ENCODE measurements around the gene PUM1.
A peak's percentile ranks its signal among the peaks of the same experiment; 100 is the strongest.

The PUM1 gene

DNA sequence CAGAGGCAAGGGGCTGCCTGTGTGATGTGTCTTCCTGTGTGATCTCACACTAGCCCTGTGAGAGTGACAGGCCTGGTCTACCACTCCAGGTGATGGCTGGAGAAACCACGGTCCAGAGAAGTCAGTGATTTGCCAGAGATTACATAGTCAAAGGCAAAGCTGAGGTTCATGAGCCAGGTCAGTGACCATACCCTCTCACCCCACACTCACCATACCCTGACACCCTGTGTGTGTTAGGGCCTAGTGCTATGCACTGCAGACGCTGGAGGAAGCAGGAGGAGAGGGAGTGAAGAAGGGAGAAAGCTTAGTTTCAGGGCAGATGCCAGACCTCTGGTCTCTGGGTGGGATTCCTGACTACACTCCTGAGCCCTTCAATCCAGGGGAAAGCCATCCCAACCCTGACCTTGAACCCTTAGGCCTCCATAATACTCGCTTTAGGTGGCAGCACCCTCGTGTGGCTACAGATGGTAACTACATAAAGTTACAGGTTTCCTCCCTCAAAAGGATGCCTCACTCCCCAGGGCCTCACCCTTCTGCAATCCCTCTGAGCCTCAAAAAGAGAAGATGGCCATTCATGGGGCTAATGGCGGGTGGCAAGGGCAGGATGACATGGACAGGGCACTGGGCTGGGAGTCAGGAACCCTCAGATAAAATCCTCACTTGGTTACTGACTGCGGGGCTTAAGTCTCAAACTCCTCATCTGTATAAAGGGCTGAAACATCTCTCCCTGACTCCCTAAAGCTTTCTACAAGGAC, 136.2 kb downstream of the PUM1 start:
- peak; percentile 27 to 46 for DNase-seq (ENCODE audit: low read depth in 2 of 2)

DNA sequence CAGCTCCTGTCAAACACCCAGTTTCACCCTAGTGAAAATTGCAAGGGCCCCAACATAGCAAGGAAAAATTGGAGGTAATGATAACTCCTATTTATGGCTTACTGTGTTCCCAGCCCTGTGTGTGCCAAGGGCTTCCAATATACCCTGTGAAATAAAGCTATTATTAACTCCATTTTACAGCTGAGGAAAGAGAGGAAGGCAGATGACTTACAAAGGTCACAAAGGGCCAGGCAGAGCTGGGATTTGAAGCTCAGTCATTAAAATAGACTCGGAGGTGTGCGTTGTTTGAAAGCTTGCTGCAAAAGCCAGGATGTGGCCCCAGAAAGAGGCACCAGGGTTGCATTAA, 136.8 kb downstream of the PUM1 start:
- DNase-seq (ENCODE audit: low read depth in 2 of 2), result no peak

DNA sequence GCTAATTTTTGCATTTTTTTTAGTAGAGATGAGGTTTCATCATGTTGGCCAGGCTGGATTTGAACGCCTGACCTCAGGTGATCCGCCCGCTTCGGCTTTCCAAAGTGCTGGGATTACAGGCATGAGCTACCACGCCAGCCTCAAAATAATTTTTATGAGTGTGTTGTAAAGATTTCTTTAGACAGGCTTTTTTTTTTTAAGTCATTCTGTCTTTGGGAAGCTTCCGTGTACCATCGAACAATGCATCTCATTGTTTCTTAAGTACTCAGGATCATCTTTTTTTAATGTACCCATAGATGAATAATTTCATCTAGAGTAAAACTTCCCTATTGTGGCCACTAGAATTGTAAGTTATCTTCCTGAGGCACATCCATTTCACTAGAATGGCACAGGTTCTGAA, 137.3 kb downstream of the PUM1 start:
- DNase-seq (ENCODE audit: low read depth in 2 of 2), result no peak

DNA sequence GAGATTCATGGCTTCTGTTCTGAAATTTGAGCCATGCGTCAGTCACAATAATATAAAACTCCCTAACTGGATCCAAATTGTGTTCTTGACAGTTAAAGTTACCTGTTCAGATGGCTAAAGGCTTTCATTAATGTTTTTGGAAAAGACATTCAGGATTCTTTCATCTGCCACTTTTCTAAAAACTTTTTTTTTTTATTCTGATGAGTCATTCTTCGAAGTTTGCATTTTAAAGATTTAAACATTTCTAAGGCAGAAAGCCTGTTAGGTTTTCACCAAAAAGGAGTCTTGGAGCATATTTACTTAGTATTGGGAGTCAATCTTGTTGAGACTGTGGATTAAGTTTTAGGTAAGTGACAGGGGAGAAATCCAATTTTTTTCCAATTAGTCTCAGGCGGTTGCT, 138.1 kb downstream of the PUM1 start:
- no peak for DNase-seq (ENCODE audit: low read depth in 2 of 2)

DNA sequence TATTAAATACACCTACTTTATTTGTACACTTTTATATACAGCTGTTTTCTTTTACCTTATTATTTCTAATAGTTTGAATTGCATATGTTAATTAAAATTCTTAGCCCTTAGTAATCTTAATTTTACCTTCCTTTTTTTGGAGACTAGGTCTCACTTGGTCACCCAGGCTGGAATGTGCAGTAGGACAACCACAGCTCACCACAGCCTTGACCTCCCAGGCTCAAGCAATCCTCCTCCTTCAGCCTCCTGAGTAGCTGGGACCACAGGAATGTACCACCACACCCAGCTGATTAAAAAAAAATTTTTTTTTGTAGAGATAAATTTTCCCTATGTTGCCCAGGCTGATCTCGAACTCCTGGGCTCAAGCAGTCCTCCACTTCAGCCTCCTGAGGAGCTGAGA, 141.9 kb downstream of the PUM1 start:
- no peak for DNase-seq (ENCODE audit: low read depth in 2 of 2)

DNA sequence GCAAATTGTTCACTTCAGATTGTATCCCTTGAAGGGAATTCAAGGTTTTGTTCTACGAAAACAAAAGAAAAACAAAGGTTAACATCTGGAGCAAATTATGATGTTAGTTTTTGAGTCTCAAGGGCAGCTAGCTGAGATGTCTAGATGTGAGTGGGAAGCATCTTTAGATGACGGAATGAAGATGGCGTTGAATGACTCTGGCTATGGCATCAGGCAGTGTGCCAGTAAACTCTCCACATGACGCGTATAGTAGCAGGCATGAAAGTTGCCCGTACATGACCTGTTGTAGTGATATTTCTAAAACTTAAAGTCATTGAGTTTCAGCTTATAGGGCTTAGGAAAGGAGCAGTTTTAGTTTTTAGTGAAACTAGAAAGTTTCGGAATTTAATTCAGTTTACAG, 144.7 kb downstream of the PUM1 start:
- DNase-seq (ENCODE audit: low read depth in 2 of 2), result no peak

DNA sequence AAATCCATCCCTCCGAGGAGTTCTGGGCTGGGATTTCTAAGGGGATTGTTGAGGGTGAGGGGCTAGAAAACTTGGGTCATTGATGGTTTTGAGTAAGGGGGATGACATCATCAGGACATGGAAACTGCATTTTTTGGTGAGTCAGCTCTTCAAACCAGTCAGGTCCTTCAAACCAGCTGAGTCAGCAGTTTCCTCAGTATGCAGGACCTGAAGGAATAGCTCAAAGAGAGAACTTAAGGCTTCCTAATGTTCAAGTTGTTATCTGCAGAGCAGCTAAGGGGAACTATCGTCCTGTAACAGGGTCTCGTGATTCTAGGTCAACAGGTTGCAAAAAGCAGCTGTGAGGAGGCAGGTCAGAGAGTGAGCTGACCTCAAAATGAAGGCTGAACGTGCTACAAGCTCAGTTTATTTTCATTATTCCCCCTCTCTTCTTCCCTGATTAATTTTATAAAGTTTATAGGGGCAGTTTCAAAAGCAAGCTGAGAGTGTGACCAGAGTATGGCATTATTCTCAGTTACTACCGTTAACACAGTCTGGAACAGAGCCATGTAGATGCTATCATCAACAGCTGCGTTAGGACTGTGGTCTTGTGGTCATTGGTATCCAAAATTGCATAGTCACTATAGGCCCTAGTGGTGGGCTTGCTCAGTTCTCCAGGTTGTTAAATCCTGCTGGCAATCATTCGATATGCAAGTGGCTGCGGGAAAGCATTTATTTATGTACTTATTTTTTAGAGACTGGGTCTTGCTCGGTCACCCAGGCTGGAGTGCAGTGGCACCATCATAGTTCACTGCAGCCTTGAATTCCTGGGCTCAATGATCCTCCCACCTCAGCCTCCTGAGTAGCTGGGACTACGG, 146.3 kb downstream of the PUM1 start:
- no peak for DNase-seq (ENCODE audit: low read depth in 2 of 2)

DNA sequence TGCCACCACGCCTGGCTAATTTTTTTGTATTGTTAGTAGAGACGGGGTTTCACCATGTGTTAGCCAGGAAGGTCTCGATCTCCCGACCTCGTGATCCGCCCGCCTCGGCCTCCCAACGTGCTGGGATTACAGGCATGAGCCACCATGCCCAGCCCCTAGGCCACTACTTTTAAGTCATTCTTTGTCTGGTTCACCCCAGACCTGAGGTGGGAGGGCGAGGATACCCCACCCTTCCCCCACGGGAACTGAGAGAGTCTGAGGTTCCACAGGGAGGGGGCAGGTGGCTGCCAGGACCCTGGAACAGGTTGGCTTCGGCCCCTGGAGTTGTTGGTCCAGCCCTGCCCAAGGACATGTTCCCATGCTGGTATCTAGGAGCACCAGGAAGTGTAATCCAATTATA, 149.2 kb downstream of the PUM1 start:
- DNase-seq (ENCODE audit: low read depth in 2 of 2), result no peak

DNA sequence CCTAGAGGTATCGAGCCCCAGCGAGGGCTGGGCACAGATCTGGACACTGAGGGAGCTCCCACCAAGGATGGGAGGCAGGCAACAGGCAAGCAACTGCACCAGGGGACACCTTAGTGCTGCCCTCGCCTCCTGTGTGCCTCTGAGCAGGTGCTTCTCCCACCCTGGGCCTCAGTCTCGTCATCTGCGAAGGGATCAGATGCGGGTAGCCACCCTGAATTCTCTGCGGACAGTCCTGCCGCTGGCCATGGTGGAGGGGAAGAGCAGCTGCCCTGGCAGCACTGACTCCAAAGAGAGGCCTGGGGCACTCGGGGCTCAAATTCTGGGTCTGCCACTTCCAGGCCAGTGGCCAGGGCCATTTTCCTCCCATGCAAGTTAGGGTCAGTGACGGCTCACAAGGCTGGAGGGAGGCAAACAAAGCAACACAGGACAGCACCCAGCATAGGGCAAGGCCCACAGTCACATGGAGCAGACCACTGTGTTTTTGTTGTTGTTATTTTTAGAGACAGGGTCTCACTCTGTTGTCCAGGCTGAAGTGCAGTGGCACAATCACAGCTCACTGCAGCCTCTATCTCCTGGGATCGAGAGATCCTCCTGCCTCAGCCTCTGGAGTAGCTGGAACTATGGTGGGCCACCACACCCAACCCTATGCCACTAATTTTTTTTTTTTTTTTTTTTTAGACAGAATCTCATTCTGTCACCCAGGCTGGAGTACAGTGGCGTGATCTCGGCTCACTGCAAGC, 149.9 kb downstream of the PUM1 start:
- DNase-seq (ENCODE audit: low read depth in 2 of 2), result no peak

DNA sequence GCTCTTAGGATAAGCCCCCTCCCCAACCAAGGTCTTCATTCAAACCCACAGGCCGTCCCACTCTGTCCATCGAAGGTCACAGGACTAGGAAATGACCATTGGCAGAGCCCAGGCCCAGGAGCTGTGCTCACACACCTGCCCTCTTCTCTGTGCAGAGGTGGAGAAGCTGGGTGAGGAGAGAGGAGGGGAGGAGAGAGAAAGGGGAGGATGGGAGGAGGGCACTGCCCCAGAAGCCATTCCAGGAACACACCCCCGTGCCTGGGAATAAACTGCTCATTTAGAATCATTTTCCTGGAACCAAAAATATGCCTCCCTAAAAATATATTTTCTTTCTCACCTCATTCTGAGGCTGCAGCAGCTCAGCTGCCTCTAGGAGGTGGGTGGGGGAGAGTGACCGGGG, 150.6 kb downstream of the PUM1 start:
- no peak for DNase-seq (ENCODE audit: low read depth in 2 of 2)

DNA sequence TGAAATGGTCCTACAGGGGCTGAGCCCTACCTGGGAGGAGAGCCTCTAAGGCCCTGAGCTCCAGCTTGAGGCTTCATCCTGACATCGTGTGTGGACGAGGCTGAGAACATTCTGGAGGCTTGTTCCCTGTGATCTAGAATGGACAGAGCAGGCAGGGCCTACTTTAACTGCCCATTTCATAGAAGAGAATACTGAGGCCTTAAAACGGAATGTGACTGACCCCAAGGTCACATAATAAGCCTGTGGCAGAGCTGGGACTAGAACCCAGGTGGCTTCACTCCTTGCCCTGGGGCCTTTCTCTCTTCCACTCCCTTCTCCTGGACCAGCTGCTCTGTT, 151.0 kb downstream of the PUM1 start:
- DNase-seq (ENCODE audit: low read depth in 2 of 2), result no peak

DNA sequence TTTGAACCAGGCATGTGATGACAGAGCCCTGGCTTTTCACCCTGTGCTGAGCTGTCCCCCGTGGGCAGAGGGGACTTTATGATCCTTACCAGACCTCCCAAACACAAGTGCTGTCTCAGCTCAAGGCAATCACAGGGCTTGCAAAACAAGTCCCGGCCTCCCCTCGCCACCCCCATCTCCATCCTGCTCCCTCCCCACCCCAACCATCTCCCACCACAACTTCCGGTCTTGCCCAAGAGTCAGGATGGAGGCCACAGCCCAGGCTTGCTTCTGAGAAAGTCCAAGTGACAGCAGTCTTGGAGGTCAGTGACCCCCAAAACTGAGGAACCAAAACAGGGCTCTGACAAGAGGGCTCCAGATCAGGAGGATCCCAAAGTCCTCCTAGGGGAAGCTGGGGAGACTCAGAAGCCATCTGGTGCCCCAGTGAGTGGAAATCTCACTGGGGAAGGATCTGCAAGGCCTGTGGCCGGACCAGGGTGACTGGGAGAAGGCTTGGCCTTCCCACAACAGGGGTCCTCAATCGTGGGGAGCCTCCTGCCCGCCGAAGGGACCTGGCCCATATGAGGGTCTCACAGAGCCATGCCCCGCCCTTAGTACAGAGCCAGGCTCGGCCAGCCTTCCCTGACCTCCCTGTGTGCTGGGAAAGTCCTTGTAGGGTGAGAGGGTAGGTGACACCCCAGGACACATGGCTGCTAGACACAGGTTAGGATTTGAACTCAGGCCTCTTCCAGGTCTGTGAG, 152.4 kb downstream of the PUM1 start:
- no peak for DNase-seq (ENCODE audit: low read depth in 2 of 2)

DNA sequence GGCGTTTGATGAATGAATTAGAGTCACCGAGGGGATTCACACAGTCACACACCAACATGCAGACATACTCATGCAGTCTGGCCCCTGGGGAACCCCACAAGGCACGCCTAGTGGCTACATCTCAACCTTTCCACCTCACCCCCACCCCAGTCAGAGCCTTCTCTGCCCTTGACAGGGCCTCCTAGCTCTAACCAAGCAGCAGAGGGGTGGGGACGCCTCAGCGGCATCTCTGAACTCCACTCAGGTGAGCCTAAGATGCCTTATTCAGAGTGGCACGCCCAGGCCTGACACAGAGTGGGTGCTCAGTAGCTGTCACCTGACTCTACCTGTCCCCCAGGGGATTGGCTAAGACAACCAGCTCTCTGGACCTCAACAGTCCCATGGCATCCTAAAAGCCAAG, 153.3 kb downstream of the PUM1 start:
- DNase-seq (ENCODE audit: low read depth in 2 of 2), result no peak

DNA sequence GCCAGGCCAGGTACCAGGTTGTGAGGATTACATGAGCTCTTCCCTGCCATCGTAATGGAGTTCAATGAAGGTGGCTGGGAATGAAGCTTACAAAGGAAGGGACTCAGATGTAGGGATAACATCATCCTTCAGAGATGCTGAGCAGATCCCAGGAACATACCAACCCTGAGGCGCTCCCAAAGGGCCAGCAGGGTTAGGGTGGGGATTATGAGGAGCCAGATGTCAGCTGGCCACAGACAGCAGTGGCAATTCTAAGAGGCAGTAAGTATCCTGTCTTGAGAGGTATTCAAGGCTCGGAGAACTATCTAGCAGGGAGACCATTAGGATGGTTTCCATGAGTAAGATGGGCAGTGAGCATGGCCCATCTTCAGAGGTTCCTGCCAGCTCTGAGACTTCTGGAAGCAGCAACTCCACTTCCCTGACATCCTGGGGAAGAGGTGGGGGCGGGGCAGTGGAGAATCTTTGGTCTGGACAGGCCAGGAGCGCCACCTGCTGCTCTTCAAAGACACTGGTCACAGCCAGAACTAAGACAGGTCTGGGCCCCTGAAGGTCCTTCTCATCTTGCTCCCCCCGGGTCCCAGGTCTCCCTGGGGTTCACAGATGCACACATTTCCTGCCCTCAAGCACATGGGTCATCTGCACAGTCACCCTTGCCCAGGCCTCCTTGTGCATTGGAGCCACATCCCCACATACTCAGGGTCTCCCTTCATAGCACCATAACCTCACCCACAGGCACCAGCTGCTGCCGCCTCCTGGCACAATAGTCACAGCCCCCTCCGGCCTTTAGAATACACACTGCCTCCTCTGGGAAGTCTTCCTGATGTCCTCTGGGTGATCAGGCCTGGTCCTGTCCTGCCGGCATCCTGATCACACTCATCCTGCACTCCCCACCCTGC, 154.2 kb downstream of the PUM1 start:
- peak; percentile 30 to 43 for DNase-seq (ENCODE audit: low read depth in 2 of 2)

DNA sequence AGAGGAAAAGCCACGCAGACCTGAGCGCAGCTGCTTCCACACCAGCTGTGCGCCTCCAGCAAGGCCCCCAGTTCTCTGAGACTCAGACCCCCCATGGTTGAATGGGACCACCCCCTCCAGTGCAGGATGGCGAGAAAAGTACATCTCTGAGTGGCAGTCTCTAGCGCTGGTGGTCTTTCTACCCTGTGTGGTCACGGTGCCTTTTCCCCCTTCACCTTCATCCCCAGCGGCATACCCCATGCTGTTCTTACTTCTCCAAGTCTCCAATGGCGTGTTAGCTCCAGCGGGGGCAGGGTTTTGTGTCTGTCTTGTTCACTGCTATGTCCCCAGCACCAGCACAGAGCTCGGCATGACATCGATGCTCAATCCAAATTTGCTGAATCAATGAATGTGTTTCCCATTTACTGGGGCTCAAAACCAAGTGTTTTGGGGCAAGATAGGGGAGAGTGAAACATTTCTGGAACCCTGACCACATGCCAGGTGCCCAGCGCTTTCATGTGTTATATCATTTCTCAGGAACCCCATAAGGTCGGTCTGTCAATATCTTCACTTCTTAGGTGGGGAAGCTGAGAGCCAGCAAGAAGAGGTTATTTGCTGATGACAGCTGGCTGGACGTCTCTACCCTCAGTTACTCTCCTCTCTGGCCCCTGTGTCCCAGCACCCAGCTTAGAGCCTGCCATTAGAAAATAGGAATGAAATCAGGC, 156.0 kb downstream of the PUM1 start:
- no peak for DNase-seq (ENCODE audit: low read depth in 2 of 2)

DNA sequence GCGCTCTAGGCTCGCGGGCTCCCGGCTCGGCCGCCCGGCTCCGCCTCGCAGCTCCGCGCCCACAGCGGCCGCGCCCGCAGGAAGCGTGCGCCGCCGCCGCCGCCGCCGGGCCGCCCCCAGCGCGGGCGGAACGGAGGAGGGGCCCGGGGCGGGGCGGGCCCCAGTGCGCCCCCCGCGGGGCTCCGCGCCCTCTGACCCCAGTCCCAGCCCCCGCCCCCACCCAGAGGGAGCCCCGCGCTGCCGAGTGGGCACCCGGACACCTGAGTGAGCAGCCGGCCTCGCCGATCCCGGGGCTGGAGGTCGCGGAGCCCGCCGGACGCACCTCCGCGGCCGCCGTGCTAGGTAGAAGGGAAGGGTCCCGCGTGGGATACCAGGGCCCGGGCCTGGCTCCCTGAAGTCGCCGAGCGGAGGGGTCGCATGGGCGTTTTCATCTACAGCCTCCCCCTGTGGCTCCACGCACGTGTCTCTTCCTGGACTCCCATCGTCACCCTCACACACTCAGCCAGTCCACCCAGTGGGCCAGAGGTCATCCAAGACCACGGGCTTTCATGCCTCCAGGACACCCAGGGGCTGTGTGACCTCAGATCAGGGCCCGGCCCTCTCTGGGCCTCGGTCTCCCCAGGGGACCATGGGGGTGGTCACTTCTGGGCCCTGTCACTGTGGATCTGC, 156.7 kb downstream of the PUM1 start, which contains the start of gene SDC3:
TSS of gene SDC3 (minus strand) at position 63 of the 669 bp plus-strand sequence. CDS start 172 bp downstream, outside the sequence.
- DNase-seq (ENCODE audit: low read depth in 2 of 2), result peak in 1 of 2 donors; percentile 6

DNA sequence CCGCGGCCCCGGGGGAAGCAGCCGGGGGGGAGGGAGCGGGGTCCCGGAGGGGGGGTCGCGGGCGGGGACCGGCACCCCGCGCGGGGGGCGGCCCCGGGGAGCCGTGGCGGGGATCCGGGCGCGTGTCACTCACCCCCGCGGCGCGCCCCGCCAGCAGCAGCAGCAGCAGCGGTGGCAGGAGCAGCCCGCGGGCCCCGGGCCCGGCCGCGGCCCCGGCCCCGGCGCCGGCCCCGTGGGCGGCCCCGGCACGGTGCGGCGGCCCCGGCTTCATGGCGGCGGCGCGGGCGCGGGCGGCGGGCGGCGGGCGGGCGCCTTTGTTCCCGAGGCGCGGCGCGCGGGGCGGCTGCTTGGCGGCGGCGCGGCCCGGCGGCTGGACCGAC, 157.2 kb downstream of the PUM1 start:
- DNase-seq (ENCODE audit: low read depth in 2 of 2), result peak in 1 of 2 donors; percentile 12

DNA sequence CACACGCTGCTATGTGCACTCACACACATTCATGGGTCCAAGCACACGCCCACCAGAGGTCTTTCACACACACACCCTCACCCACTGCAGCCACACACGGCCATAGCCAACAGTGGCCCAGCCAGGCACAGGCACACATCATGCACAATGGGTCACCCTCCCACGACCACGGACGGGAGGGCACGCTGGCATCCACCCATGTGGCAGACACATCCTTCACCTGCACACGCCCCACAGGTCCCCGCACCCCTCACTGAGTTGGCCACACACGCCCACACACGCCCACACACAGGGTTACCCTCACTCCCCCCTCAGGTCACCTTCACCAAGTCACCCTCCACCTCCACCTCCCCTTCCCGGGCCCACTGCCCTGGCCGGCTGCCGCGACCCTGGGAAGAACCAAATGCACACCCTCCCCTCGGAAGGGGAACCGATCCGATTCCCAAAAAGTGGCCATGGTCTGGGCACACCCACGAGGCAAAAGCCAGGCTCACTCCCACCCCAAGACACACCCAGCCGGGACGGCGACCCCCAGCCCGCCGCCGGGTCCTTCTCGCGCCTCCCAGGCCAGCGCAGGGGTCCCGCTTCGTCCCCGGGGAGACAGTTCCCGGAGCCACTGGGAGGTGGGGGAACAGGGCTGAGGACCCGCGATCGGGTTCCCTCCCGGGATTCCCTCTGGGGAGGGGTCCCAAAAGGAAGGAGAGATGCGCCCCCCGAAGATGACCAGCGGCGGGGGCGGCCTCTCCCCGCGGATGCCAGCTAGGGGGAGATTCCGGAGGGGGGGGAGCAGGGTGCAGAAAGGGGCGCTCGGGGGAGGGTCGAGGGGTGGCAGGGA, 157.8 kb downstream of the PUM1 start:
- DNase-seq (ENCODE audit: low read depth in 2 of 2), result no peak

Measured in stimulated activated CD4-positive, alpha-beta T cell treated with anti-CD3 and anti-CD28 coated beads, Interleukin-1b, Interleukin-23, amount 100 ng/mL, for 4 hours (primary cell).